Measurements from ENCODE around the gene KATNB1.

The KATNB1 gene

DNA sequence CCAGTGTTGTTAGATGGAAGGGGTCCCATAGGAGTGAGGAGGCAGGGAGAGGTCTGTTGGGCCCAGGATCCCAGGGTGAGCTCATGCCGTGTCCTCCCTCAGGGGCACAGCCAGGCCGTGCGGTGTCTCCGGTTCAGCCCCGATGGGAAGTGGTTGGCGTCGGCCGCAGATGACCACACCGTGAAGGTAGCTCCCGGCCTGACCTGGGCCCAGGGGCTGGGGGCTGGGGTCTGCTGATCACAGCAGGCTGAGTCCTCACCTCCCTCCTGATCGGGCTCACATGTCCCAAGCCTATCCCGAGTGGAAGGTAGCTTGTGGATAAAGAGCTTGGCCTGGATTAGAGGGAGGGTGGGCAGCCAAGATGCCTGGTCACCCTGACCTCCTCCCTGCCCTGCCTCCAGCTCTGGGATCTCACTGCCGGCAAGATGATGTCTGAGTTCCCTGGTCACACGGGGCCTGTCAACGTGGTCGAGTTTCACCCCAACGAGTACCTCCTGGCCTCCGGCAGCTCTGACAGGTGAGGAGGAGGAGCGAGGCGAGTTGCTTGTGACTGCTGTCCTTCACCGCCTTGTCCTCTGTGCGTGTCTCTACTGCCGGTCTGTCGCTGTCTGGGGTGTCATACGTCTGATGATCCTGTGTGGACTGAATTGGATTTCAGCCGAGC, 16.1 kb downstream of the KATNB1 start:
- no peak for DNase-seq
- Histone ChIP-seq H3K4me3 (no peak overlapping the region), H3K4me1 (no peaks in the 10 kb centered on the region), H3K36me3 (peaks cover 4 to 88% (median 44%) of the 10 kb centered on the region in 3 donors), H3K27ac (no peak overlapping the region), H3K9me3 (no peaks in the 10 kb centered on the region), H3K27me3 (no peaks in the 10 kb centered on the region)
- TF ChIP-seq, protein P1, sequence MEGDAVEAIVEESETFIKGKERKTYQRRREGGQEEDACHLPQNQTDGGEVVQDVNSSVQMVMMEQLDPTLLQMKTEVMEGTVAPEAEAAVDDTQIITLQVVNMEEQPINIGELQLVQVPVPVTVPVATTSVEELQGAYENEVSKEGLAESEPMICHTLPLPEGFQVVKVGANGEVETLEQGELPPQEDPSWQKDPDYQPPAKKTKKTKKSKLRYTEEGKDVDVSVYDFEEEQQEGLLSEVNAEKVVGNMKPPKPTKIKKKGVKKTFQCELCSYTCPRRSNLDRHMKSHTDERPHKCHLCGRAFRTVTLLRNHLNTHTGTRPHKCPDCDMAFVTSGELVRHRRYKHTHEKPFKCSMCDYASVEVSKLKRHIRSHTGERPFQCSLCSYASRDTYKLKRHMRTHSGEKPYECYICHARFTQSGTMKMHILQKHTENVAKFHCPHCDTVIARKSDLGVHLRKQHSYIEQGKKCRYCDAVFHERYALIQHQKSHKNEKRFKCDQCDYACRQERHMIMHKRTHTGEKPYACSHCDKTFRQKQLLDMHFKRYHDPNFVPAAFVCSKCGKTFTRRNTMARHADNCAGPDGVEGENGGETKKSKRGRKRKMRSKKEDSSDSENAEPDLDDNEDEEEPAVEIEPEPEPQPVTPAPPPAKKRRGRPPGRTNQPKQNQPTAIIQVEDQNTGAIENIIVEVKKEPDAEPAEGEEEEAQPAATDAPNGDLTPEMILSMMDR (IDR thresholded peaks at IDR 0.05): no peak
- intact Hi-C loops (cut with DNase I; ENCODE audit: low total_unique reads): loop anchor here (10.0 kb wide), 1 partner anchor 243 kb away; no protein-coding TSS in a partner anchor

DNA sequence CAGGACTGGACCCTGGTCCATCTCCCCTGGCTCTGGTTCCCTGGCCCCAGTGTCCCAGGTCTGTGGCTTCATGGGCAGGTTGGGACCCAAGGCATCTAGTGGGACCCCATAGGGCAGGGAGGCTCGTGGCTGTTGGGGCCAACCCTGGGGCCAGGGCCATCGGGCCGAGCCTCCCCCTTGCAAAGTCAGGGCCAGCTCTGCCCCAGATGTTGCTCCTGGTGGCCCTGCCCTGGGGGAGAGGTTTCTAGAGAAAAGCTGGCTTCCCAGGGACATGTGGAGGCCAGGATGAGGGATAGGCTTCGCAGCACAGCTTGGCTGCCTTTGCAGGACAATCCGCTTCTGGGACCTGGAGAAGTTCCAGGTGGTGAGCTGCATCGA, 16.6 kb downstream of the KATNB1 start:
- H3K4me1 ChIP-seq: peaks cover 0 to 2% (median 0%) of the 10 kb centered on the region in 4 donors
- intact Hi-C loops (cut with DNase I; ENCODE audit: low total_unique reads): loop anchor here (10.0 kb wide), 1 partner anchor 243 kb away; no protein-coding TSS in a partner anchor
- TF ChIP-seq, protein P1 (IDR thresholded peaks at IDR 0.05): no peak
- H3K27ac ChIP-seq: no peak overlapping the region
- H3K27me3 ChIP-seq: no peaks in the 10 kb centered on the region
- no peak overlapping the region for H3K4me3 ChIP-seq
- no peaks in the 10 kb centered on the region for H3K9me3 ChIP-seq
- DNase-seq: no peak
- H3K36me3 ChIP-seq: peaks cover 4 to 84% (median 42%) of the 10 kb centered on the region in 3 donors

GRCh38 chr16:57752581-57753447, 17.2 kb downstream of the KATNB1 start:
- Histone ChIP-seq H3K4me3 (no peak overlapping the region), H3K4me1 (peaks cover 0 to 6% (median 0%) of the 10 kb centered on the region in 4 donors), H3K27me3 (no peaks in the 10 kb centered on the region), H3K27ac (no peak overlapping the region), H3K36me3 (peaks cover 4 to 79% (median 37%) of the 10 kb centered on the region in 3 donors), H3K9me3 (no peaks in the 10 kb centered on the region)
- DNase-seq: no peak
- intact Hi-C loops (cut with DNase I; ENCODE audit: low total_unique reads): loop anchor here (10.0 kb wide), 1 partner anchor 242 kb away; no protein-coding TSS in a partner anchor
- TF ChIP-seq, protein P1 (IDR thresholded peaks at IDR 0.05): no peak

DNA sequence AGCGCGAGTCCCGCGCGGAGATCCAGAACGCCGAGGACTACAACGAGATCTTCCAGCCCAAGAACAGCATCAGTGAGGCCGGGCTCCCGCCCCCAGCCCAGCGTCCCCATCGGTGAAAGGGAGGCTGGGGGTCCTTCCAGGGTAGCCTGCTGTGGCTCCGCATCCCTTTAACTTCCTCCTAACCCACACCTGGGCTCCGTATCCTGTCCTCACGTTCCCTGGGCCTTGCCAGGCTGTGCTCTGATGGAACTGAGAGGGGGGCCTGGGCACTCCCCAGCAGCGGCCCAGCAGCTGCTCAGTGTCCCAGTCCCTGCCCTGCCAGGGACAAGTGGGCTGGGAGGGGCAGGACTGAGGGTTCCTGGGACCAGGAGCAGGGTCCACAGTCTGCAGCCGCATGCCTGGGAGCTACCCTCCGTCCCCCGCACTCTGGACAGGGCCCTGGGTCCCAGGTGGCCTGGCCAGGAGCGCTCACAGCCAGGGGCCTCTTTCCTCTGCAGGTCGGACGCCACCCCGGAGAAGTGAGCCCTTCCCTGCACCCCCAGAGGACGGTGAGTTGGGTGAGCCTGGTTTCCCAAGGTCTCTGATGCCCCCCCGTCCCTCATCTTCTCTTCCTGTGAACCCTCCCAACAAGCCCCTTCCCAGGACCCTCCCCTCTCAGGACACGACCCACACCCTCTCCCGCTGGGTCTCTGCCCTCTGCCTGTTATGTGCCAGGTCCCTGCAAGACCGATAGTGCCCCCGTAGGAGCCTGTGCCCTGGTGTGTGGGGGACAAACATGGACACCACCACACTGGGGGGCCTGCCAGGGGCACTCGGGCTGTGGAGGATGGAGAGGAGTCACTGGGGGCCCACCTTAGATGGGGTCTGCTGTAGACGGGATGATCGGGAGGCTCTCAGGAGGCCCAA, 18.1 kb downstream of the KATNB1 start:
- TF ChIP-seq, protein P1 (IDR thresholded peaks at IDR 0.05): no peak
- H3K9me3 ChIP-seq: no peaks in the 10 kb centered on the region
- no peak for DNase-seq
- peaks cover 0 to 6% (median 0%) of the 10 kb centered on the region in 4 donors for H3K4me1 ChIP-seq
- peaks cover 4 to 81% (median 37%) of the 10 kb centered on the region in 3 donors for H3K36me3 ChIP-seq
- H3K27me3 ChIP-seq: no peaks in the 10 kb centered on the region
- intact Hi-C loops (cut with DNase I; ENCODE audit: low total_unique reads): loop anchor here (10.0 kb wide), 1 partner anchor 241 kb away; no protein-coding TSS in a partner anchor
- no peak overlapping the region for H3K27ac ChIP-seq
- H3K4me3 ChIP-seq: no peak overlapping the region

All from tibial artery (tissue), 4 donors.